WERI-Rb-1 (cell line): ENCODE data around the gene TRIM38.

Source experiments
- DNase-seq: peaks from one replicate; pipeline ENCODE4 v3.0.0-alpha.2; 2020
- H3K27ac ChIP-seq: fragments of 250-450 bp; sonication (Bioruptor Pico); 2 replicates; pipeline ENCODE4 v1.5.1; 2020; ENCODE audit warnings: mild to moderate bottlenecking, moderate library complexity
- H3K27me3 ChIP-seq: fragments of 250-450 bp; sonication (Bioruptor Pico); 2 replicates; pipeline ENCODE4 v1.5.1; 2021; ENCODE audit warnings: mild to moderate bottlenecking, low read depth, moderate library complexity; ENCODE audit not compliant: insufficient read depth, severe bottlenecking
- H3K36me3 ChIP-seq: fragments of 250-450 bp; sonication (Bioruptor Pico); 2 replicates; pipeline ENCODE4 v1.5.1; 2020; ENCODE audit warnings: mild to moderate bottlenecking, moderate library complexity
- H3K4me3 ChIP-seq: 2 replicates; pipeline ENCODE4 v1.5.1; 2011; ENCODE audit warnings: low read depth, mild to moderate bottlenecking, control low read depth, low read length
- H3K9me3 ChIP-seq: fragments of 250-450 bp; sonication (Bioruptor Pico); 2 replicates; pipeline ENCODE4 v1.5.1; 2021; ENCODE audit warnings: mild to moderate bottlenecking, moderate library complexity; ENCODE audit not compliant: severe bottlenecking
- CTCF ChIP-seq: IDR thresholded peaks from 2 replicates; pipeline ENCODE4 v1.5.1; 2011; ENCODE audit warnings: low read depth, mild to moderate bottlenecking, control low read depth, inconsistent platforms, low read length

Gene TRIM38

GRCh38 chr6:25981568-25982263 is 19.1 kb downstream of the TRIM38 start:
- H3K36me3 ChIP-seq: no peaks in the 10 kb centered on the region

GRCh38 chr6:25984265-25984664 is 21.7 kb downstream of the TRIM38 start:
- no peaks in the 10 kb centered on the region for H3K36me3 ChIP-seq

More at GRCh38 chr6:25981568-25982263, 19.1 kb downstream of the TRIM38 start:
- no peaks in the 10 kb centered on the region for H3K27me3 ChIP-seq
- no peaks in the 10 kb centered on the region for H3K9me3 ChIP-seq
- no peak overlapping the region for H3K4me3 ChIP-seq
- DNase-seq: no peak
- TF ChIP-seq CTCF: no peak
- H3K27ac ChIP-seq: no peak overlapping the region

GRCh38 chr6:25987845-25988244 is 25.2 kb downstream of the TRIM38 start:
- DNase-seq: no peak
- Histone ChIP-seq H3K4me3 (no peak overlapping the region), H3K27ac (no peak overlapping the region), H3K36me3 (no peaks in the 10 kb centered on the region), H3K27me3 (no peaks in the 10 kb centered on the region), H3K9me3 (no peaks in the 10 kb centered on the region)
- TF ChIP-seq CTCF: no peak

More at GRCh38 chr6:25984265-25984664, 21.7 kb downstream of the TRIM38 start:
- Histone ChIP-seq H3K4me3 (no peak overlapping the region), H3K9me3 (no peaks in the 10 kb centered on the region), H3K27ac (no peak overlapping the region), H3K27me3 (no peaks in the 10 kb centered on the region)
- no peak for DNase-seq
- TF ChIP-seq CTCF: no peak

GRCh38 chr6:25990172-25990873 is 27.7 kb downstream of the TRIM38 start:
- no peak for DNase-seq
- H3K36me3 ChIP-seq: no peaks in the 10 kb centered on the region
- H3K27ac ChIP-seq: no peak overlapping the region
- no peak for TF ChIP-seq CTCF
- H3K9me3 ChIP-seq: no peaks in the 10 kb centered on the region
- no peaks in the 10 kb centered on the region for H3K27me3 ChIP-seq
- no peak overlapping the region for H3K4me3 ChIP-seq

GRCh38 chr6:25991785-25992412 is 29.3 kb downstream of the TRIM38 start:
- Histone ChIP-seq H3K27ac (peak overlapping the region; percentile 80), H3K36me3 (no peaks in the 10 kb centered on the region), H3K4me3 (peak overlapping the region; percentile 96), H3K27me3 (no peaks in the 10 kb centered on the region), H3K9me3 (no peaks in the 10 kb centered on the region)
- DNase-seq: peak; percentile 81
- TF ChIP-seq CTCF: no peak
